HG03442 (cell line): ENCODE results near the gene SRRM5.
"Not testable (repeated sequence)": the region's sequence is repeated elsewhere in the genome, so short reads cannot be mapped to it uniquely, and the experiment has no call there.

Experiments used
- ATAC-seq: cut with Tn5 transposase; IDR thresholded peaks from one replicate; pipeline ENCODE4 v1.9.1; 2021; ENCODE audit warnings: mild to moderate bottlenecking, moderate library complexity; ENCODE audit not compliant: unreplicated experiment

SRRM5 gene

DNA sequence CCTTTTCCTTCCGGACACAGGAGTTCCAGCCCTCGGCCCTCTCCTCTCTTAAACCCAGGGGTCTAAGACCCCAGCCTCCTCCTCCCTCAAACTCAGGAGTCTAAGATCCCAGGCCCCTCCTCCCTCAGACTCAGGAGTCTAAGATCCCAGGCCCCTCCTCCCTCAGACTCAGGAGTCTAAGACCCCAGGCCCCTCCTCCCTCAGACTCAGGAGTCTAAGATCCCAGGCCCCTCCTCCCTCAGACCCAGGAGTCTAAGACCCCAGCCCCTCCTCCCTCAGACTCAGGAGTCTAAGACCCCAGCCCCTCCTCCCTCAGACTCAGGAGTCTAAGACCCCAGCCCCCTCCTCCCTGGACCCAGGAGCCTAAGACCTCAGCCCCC lies 23.7 kb downstream of the SRRM5 start:
- not testable (repeated sequence) for ATAC-seq

DNA sequence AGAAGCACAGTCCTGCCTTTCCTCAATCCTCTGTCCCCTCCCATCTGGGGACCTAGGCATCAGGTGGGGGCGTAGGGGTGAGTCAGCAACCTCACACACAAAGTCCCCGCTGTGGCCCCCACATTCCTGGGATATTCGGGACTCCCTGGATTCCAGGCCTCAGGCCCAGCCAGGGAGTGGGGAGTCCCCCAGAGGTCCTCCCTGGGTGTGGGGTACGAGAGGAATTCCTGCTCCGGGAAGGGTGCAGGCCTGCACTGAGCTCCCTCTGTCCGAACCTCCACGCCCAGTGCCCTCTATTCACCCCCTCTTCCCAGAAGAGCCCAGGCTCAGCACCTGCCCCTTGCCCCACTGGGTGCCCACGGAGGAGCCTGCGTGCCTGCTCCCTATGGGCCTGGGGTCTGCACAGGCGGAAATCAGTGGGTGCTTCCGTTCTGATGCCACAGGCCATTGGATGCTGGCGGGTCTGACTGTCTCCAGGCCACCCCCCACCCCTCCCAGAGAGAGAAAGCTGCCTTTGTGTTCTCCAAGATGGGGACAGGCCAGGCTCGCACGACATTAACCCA lies 24.3 kb downstream of the SRRM5 start:
- no peak for ATAC-seq

DNA sequence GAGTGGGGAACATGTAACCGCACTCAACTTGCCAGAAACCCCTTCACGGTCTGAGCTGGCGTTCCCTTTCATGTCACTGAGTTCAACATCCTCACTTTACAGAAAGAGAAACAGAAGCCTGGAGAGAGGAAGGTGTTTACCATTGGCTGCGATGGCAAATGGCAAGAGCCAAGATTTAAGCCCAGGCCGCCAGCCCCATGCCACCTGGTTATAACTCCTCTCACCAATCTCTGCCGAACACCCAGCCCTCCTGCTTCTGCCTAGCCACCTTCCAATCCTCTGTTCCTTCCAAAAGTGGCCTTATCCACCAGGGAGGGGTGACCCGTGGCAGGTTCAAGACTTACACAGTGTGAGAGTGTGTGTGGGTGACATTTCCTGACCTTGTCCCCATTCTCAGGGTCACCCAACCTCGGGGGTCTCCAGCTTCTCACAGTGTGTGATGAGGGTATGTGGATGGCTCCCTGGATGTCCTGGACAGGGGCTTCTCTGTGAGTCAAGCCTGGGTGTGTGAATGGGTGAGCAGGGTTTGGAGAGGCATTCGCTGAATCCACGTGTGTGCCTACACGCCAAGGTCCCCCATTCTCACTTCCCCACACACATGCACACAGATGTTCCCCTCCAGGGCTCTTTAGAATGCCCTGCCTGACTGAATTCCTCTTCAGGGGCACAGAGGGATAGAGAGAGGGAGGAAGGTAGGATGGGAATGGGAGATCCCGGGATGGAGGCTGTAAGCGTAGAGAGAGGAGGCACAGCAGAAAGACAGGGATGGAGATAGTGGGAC lies 26.5 kb downstream of the SRRM5 start:
- ATAC-seq = no peak

DNA sequence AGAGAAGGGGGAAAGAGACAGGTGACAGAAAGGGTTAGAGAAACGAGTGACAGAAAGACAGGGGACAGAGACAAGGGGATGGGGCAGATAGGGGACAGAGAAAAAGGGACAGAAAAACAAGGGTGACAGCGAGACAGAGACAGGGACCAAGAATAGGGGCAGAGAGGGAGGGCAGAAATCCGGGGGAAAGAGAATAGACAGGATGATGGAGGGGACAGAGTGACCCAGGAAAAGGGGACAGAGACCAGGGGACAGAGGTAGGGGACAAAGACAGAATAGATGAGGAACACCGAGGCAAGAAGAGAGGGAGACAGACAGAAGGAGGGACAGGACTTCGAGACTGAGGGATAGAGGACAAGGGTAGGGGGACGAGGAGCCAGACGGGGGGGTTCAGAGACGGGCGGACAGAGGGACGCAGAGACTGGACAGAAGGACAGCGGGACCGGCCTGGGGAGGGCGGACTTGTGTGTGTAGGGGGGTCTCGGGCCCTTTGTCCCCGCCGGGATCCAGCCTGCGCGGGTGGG lies 27.2 kb downstream of the SRRM5 start:
- ATAC-seq = no peak

DNA sequence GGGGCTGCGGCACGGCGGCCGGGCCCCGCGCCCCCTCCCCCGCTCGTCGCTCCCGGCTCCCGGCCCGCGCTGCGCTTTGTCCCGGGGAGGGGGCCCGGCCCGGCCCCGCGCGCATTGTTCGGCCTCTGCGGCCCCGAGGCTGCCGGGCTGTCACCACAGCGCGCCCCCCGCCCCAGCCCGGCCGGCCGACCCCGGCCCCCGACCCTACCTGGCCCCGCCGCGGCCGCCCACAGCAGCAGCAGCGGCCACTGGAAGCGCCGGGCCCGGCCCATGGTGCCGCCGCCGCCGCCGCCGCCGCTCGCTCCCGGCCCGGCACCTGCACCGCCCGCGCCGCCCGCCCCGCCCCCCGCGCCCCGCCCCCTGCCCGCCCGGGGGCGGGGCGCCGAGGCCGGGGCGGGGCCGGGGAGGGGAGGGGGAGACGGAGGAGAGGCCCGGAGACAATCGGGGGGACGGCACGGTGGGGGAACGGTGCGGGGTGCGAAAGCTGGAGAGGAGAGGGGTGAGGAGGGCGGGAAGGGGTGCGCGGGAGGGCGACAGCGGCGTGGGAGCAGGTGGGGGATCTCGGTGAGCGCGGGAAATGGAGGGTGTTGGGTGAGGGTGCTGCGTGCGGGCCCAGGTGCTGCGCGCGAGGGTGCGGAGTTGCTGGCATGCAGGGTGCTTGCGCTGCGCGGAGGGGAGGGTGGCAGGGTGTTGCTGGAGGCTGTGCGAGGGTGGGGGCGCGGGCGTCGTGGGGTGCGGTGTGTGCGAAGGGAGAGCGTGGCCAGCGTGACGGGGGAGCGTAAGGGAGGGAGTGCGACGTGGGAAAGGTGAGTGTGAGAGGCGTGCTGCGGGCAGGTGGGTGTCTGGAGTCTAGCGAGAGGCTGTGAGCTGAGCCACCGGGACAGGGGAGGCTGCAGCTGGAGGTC lies 27.9 kb downstream of the SRRM5 start, which contains the start of gene CADM4:
Gene CADM4 (minus strand): TSS at position 332 of the 905 bp plus-strand sequence. CDS start 60 bp downstream, at position 272.
- no peak for ATAC-seq

DNA sequence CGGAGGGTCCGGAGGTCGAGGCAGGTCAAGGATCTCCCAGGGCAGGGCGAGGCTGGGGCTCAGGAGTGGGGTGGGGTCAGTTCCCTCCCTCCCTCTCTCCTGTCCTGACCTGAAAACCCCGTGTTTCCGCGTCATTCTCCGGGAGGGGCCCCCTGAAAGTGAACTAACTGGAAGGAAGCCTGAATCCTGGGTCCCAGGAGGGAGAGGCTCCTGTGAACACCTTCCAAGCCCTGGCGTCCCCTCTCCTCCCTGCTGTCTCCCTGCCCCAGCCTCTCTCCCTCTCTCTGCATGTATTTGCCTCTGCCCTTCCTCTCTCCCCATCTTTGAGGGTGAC lies 28.5 kb downstream of the SRRM5 start:
- no peak for ATAC-seq

DNA sequence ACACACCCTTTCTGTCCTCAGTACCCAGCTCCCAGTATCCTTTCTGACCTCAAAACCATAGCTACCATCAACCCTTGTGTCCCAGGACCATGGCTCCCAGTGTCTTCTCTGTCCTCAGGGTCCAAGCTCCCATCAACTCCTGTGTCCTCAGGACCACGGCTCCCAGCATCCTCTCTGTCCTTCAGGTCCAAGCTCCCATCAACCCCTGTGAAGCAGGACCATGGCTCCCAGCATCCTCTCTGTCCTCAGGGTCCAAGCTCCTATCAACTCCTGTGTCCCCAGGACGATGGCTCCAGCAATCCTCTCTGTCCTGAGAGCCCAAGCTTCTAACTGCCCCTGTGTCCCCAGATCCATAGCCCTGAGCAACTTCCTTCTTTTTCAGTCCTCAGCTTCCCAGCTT lies 29.4 kb downstream of the SRRM5 start:
- ATAC-seq = no peak

DNA sequence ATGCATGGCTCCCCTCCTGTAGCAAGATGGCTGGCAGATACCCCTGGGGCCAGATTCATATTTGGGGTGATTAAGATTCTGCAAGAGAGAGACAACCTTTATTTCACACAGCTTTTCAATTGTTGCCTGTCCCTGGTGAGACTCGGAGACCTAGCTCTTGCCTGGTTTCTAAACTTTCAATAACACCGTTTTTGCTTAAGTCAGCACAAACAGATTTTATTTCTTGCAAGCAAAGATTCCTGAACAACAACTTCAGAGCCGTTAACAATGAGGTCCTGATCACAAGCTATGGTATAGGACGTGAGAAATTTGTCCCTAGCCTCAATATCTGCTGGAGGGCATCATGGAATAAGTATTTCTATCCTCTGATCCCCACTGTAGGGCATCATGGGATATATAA lies 30.6 kb downstream of the SRRM5 start:
- no peak for ATAC-seq

DNA sequence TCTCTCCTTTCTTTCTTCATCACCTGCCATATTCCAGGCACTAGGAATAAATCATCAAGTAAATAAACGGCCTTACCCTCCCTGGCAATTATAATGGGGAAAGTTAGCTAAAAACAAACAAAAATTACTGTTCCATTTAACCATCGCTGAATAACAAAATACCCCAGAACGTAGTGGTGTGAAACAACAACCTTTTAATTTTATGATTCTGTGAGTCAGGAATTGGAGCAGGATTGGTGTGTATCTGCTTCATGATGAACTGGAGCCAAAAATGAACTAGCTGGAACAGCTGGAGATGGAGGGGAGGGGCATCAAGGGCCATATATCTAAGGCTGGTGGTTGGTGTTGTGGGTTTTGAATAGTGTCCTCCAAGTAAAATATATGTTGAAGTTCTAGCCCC lies 31.4 kb downstream of the SRRM5 start:
- ATAC-seq = no peak

DNA sequence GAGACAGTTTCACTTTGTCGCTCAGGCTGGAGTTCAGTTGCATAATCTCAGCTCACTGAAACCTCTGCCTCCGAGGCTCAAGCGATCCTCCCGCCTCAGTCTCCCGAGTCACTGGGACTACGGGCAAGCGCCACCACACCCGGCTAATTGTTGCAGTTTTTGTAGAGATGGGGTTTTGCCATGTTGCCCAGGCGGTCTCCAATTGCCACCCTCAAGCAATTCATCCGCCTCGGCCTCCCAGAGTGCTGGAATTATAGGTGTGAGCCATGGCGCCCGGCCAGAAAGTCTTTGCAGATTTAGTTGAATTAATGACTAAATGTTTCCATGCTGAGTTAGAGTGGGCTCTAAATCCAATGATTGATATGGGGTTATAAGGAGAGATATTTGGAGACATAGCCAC lies 32.3 kb downstream of the SRRM5 start:
- ATAC-seq = no peak

DNA sequence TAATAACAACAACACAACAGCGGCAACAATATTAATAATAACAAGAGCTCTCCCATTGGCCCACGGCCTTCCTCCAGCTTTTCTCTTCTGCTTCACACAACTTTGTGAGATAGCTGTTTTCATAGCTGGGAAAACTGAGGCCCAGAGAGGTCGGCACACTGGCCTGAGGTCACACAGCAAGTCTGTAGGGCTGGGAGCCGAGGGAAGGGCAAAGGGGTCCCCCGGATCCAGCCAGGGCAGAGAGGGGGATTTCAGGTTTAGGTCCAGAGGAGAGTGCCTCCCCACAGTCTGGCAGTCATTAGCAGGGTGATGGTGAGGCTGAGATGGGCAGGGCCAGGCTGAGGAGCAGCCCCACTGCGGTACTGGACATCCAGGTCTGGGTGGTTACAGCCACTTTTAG lies 36.7 kb downstream of the SRRM5 start:
- no peak for ATAC-seq

DNA sequence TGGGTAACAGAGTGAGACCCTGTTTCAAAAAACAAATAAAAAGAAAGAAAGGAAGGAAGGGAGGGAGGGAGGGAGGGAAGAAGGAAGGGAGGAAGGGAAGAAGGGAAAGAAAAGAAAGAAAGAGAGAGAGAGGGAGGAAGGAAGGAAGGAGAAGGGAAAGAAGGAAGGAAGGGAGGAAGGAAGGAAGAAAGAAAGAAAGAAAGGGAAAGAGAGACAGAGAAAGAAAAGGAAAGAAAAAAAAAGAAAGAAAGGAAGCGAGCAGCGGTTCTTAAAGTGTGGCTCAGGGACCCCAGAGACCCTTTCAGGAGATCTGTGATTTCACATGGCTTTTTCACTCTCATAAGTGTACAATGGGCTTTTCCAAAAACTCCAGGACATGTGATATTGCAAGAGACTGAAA lies 37.6 kb downstream of the SRRM5 start:
- ATAC-seq = no peak

DNA sequence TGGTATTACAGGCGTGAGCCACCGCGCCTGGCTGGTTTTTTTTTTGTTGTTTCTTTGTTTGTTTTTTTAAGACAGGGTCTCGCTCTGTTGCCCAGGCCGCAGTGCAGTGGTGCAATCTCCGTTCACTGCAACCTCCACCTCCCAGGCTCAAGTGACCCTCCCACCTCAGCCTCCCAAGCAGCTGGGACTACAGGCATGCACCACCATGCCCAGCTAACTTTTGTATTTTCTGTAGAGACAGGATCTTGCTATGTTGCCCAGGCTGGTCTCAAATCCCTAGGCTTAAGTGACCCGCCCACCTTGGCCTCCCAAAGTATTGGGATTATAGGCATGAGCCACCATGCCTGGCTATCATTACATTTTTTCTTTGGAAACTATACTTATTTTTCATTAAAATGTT lies 38.4 kb downstream of the SRRM5 start:
- not testable (repeated sequence) for ATAC-seq

DNA sequence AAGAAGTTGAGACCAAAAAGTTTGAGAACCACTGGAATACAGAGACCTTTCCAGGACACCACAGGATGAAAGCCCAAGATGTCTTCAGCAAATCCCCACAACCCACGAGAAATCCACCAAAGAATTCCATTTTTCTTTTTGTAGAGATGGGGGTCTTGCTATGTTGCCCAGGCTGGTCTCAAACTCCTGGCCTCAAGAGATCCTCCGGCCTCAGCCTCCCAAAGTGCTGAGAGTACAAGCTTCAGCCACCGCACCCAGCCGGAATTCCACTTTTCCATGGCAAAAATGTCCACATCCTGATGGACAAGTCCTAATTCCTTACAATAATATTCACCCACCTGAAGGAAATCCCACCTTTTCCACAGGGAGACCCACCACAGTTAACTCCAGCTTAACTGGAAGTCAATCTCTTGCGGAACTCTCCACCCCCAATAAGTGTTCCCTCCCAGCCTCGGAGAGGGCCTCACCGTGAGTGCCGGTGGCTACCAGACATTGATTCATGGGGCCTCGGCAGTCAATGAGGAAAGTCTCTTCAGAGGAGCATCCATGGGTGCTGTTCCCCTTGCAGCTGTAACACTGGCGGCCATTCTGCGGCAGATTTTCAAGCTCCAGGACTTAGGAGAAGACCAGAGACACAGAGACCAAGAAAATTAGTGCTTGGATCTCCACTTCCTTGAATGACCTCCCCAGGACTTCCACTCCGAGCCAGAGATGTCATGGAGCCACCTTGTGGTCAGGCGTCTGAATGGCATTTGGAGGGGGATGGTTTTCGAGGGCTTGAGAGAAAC lies 40.1 kb downstream of the SRRM5 start:
- no peak for ATAC-seq

DNA sequence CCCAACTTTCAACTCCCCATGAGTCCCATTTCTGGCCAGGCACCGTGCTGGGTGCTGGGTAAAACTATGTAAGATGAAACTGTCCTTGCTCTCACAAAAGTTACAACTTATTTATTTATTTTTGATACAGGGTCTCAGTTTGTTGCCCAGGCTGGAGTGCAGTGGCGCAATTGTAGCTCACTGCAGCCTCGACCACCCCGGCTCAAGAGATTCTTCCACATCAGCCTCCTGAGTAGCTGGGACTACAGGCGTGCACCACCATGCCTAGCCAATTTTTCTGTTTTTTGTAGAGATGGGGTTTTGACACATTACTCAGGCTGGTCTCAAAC lies 40.6 kb downstream of the SRRM5 start:
- ATAC-seq = no peak

DNA sequence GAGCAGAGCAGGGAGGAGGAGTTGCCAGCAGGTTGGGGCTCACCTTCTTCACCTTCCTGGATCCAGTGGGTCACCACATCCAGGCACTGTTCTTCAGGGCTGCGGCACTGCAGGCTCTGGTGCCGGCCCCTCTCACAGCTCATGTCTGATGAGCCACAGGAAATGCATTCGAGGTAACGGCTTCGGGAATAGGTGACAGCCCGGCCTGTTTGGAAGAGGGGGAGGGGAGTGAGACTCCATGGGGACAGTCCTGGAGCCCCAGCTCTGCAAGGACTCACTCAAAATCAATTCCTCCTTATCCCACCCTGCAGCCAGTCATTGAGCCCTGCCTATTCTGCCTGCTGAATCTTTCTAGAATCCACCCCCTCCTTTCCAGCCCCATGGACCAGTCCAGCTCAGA lies 44.5 kb downstream of the SRRM5 start:
- no peak for ATAC-seq

DNA sequence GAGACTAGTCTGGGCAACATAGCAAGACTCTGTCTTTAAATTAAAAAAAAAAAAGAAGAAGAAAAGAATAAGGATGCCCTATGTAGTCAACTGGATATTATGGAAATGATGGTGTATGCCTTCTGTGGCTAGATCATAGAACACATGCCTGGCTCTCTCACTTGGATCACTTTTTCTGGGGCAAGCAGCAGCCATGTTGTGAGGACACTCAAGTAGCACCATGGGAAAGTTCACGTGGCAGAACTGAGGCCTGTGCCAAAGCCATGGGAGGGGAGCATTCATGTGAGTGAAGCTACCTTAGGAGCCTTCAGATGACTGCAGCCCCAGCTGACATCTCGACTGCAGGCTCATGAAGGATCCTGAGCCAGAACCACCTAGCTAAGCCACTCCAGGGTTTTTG lies 46.1 kb downstream of the SRRM5 start:
- no peak for ATAC-seq

DNA sequence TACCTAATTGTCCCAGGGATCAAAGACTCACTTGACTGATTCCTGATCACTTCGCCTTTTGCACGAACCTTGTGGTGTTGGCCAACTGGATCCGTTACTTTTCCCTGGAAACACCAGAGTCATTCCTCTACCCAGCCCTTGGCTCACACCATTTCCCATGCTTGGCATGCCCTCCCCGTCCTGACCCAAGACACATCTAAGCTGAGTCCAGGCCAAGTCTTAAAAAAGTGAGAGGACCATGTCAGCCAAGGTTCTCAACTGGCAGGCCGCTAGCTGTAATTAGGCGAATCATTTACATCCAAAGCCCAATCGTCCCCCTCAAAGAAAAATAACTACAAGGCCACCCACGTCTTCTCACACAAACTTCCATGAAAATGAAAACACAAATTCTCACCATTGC lies 46.6 kb downstream of the SRRM5 start:
- ATAC-seq = no peak

DNA sequence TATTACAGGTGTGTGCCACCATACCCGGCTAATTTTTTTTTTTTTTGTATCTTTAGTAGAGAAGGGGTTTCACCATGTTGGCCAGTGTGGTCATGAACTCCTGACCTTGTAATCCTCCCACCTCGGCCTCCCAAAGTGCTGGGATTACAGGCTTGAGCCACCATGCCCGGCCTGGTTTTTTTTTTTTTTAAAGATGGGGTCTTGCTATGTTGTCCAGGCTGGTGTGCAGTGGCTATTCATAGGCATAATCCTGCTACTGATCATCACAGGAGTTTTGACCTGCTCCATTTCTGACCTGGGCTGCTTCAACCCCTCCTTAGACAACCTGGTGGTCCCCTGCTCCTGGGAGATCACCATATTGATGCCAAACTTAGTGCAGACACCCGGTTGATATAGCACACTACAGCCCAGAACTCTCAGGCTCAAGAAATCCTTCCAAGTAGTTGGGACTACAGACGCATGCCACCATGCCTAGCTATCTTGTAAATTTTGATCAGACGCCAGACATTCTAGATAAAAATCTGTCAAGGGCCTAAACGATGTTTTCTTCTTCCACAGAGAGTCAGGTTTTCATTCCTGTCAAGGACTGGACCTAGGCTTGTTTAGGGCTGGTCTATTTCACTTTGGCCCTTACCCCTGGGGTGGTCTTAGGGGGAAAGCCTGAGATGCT lies 48.5 kb downstream of the SRRM5 start:
- ATAC-seq = no peak

DNA sequence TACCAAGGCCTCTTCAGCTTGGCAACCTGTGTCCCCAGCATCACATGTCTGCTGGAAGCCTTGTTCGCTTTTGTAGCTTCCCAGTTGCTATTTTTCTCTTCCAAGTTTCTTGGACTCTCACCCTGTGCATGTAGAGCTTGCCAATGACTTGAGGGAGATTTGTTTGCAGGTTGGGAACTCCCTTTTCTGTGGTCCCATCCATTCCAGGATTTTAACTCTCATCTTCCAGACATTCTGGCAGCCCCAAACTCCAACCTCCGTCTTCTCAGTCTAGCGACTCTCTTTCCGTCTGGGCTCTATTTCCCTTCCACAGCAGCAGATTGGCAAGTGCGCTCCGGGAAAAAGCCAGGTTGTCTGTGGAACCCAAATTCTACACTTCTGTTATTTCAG lies 49.1 kb downstream of the SRRM5 start:
- no peak for ATAC-seq

DNA sequence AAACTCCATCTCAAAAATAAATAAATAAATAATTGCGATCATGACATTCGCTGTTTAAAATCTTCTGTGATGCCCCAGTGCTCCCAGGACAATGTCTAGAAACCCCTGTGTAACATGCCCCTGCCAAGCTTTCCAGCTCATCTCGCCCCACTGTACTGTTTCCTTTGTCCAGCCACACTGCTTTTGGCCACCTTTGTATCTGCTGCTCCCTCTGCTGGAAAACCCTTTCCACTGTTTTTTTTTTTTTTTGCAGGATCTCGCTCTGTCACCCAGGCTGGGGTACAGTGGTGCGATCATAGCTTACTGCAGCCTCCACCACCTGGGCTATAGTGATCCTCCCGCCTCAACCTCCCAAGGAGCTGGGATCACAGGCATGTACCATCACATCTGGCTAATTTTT lies 50.6 kb downstream of the SRRM5 start:
- no peak for ATAC-seq
